Stimulated activated CD8-positive, alpha-beta memory T cell treated with anti-CD3 and anti-CD28 coated beads, Interleukin-15, amount 100 ng/mL, for 1 hour (primary cell): ENCODE results near the gene SH3PXD2A.
"Not testable (repeated sequence)": the region's sequence is repeated elsewhere in the genome, so short reads cannot be mapped to it uniquely, and the experiment has no call there.

Experiments
- DNase-seq: peaks from one replicate; pipeline ENCODE4 v3.0.0-alpha.2; 2020; ENCODE audit warnings: low read depth

The SH3PXD2A gene

GRCh38 chr10:103765981-103766380 is 89.4 kb downstream of the SH3PXD2A start:
- DNase-seq, result peak; percentile 55

- no peak for DNase-seq
Measured at GRCh38 chr10:103765168-103765567, 90.2 kb downstream of the SH3PXD2A start.

DNA sequence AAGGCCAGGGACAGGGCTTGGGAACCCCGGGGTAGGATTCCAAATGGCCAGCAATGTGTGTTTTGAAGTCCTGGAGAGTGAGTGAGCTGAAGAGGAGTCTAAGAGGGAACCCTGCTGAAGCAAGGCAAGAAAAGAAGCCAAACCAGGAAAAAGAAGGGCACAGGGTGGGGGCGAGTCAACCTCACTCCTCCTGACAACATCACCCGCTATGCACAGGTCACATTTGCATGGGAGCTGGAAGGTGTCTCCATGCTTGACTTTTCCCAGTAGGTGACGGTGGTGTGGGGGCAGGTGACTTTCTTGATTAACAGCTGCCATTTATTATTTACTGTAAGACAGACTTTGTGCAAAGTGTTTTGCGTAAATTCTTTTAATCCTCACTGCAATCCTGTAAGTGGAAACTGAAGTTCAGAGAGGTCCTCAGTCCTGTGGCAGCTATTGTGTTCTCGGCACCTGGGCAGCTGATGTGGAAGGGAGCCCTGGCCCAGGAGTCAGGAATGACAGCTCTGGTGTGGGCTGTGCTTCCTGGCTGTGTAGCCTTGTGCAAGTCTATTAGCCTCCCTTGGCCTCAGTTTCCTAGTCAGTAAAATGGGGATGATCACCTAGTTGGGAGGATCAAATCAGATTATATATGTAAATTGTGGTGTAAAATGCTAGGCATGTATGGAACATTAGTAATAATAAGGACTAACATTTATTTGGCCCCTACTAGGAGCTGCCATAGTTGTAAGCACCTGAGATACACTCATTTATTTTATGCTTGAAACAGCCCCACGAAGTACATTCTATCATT is 90.9 kb downstream of the SH3PXD2A start:
- DNase-seq, result no peak

- no peak for DNase-seq
Measured at GRCh38 chr10:103763374-103764202, 91.8 kb downstream of the SH3PXD2A start.

GRCh38 chr10:103762916-103763315 is 92.5 kb downstream of the SH3PXD2A start:
- DNase-seq, result no peak

DNA sequence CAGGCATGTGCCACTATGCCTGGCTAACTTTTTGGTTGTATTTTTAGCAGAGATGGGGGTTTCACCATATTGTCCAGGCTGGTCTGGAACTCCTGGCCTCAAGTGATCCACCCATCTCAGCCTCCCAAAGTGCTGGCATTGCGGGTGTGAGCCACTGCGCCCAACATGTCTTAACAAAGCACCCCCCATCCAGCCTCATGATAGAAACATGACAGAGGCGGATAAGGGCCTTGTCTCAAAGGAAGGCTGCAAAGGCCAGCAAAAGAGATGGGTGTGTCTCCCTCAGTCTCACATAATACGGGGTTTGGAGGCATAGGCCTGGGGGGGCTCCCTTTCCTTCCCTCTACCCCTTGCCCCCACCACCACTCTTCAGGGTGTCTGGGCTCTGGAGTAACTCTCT is 93.2 kb downstream of the SH3PXD2A start:
- DNase-seq, result no peak

DNA sequence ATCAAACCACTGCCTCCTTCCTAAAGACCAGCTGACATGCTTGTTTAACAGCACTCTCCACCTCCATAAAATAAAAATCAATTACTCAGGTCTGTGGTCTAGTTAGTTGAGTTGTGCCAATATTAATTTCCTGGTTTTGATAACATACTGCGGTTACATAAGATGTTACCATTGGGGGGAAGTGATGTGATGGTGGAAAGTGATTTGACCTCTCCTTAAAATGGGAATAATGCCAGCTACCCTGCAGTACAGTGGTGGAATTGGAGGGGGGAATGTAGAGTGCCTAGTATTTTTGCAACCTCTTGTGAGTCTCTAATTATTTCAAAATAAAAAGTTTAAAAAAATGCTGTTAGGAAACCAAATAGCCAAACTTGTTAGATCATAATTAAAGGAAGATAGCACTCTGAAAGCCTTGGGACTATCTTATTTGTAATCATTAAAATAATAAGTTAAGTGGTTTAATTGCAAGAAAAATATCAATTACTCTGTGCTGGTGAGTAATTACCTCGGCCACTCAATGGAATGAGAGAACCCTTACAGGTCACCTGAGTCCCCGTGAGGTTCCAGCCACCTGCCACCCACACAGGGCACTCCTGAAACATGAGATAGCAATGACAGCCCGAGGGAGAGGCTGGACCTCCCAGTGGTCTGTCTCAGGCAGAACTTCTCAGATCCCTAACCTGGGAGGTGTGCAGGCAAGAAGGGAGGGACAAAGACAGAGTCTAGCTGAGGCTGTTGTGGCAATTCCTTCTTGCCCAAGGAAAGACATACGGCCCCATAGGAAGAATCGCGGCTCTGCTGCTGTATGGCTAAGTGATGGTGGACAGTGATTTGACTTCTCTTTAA is 94.1 kb downstream of the SH3PXD2A start:
- no peak for DNase-seq

DNA sequence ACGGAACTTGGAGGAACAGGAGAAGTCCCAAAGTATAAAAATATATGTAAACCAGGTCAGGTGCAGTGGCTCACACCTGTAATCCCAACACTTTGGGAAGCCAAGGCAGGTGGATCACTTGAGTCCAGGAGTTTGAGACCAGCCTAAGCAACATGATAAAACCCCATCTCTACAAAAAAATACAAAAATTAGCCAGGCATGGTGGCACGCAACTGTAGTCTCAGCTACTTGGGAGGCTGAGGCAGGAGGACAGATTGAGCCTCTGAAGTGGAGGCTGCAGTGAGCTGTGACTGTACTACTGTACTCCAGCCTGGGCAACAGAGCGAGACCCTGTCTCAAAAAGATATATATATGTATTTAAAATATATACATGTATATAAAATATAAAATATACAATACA is 95.1 kb downstream of the SH3PXD2A start:
- not testable (repeated sequence) for DNase-seq

- DNase-seq, result no peak
Measured at GRCh38 chr10:103759100-103759781, 96.1 kb downstream of the SH3PXD2A start.

GRCh38 chr10:103758294-103758681 is 97.1 kb downstream of the SH3PXD2A start:
- no peak for DNase-seq

GRCh38 chr10:103757531-103758293 is 97.7 kb downstream of the SH3PXD2A start:
- no peak for DNase-seq

GRCh38 chr10:103756277-103756869 is 99.0 kb downstream of the SH3PXD2A start:
- no peak for DNase-seq

DNA sequence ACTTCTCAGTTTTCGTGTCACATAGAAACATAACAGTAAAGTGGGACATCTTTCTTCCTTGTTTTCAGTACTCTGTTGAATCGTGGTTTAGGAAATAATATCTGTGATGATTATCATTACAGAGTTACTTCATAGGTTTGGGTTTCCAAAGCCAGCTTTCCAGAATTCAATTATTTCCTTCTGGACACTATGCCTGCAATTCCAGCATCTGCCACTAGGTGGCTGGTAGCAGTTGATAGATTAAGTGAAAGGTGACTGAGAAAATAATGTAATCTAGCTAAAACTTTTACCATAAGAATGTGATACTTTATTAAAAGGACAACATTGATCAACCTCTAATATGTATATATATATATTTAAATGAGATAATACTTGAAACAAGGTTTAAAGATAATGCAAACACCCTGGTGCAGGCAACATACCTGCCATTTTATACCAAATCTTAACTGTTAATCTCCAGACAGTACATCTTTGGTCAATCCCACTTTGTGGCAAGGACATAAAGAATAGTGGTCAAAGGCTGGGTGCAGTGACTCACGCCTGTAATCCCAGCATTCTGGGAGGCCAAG is 102.6 kb downstream of the SH3PXD2A start:
- DNase-seq, result no peak

DNA sequence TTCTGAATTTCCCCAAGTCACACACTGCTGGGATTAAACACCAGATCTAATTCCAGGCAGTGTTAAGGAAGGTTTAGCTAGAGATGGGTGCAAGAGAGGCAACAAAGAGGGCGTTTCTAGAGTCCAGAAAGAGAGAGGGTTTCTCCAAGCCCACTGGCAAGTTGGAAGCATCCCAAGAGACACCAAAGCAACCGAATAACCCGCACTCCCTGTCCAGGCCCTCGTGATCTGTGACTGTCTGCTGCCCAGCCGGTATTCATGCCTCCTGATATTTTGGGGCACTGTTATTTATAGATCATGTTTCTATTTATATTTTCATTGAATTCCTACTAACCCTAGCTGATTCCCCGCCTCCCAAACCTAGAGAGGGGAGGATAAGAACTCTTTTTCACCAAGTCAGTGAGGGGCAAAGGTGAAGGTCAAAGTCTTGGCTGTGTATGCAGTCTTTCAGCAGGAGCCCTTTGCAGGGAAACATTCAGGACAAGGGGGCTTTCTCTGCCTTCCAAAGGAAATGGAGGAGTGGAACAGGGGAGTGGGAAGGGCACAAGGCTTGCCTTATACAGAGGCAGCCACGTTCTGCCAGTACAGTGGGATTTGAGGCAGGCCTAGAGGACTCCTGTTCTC is 103.6 kb downstream of the SH3PXD2A start:
- no peak for DNase-seq

GRCh38 chr10:103750836-103751235 is 104.5 kb downstream of the SH3PXD2A start:
- DNase-seq, result no peak

DNA sequence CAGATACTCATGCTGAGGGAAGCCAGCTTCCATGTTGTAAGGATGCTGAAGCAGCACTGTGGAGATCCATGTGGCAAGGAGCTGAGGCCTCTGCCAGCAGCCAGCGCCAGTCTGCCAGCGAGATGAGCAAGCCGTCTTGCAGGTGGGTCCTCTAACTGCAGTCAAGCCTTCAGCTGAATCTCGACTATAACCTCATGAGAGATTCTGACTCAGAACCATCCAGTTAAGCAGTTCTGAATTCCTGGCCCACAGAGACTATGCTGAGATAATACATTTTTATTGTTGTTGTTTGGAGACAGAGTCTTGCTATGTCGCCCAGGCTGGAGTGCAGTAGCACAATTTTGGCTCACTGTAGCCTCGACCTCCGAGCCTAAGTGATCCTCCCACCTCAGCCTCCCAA is 105.6 kb downstream of the SH3PXD2A start:
- no peak for DNase-seq

DNA sequence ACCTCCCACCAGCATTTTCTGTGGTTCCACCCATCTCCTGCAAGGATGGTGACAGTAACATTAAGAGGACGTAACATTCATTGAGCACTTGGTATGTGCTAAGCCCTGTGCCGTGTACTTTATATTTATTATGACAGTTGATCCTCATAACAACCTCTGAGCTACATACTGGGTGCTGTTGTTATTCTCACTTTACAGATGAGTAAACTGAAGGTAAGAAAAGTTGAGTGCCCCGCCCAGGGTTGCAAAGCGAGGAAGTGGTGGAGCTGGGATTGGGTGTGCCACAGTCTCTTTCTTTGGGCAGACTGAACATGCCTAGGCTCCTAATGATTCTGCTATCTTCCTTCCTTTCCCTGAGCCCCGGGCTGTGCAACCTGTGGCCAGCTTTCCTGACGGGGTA is 107.4 kb downstream of the SH3PXD2A start:
- DNase-seq, result no peak

DNA sequence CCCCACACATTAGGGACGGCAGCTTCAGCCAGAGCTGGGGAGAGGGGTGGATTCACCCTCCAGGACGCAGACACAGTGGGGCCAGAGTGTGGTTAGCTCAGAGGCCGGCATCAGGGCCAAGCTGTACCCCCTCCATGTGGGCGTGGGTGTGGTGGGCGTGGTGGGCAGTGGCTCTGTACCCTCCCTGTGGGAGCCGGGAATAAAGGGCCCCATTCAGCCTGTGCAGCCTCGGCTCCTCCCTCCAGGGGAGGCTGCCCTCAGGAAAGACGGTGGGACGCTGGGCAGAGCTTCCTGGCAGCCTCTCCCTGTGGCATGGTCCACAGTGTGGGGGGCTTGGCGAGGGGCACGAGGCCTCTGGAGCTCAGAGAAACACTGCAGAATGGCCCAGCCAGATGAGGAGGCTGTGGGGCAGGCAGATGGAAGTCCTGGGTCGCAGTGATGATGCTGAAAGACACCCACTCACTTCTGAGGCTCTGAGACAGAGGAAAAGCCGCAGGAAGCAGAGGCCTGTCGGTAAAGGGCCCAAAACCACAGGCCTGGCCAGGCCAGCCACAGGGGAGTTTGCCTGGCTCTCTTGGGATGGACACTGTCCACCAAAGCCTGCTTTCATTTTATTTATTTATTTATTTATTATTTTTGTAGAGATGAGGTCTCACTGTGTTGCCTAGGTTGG is 108.0 kb downstream of the SH3PXD2A start:
- no peak for DNase-seq

GRCh38 chr10:103746598-103746997 is 108.8 kb downstream of the SH3PXD2A start:
- no peak for DNase-seq
